Ishikawa (cell line): ENCODE data around the gene RAPGEF5.

Experiments
- CREB1 ChIP-seq: IDR thresholded peaks from 2 replicates; pipeline ENCODE4 v1.6.1; 2012; ENCODE audit warnings: low read depth
- EGR1 ChIP-seq: IDR thresholded peaks from 2 replicates; pipeline ENCODE4 v1.6.1; 2012
- EP300 ChIP-seq: IDR thresholded peaks from 2 replicates; pipeline ENCODE4 v1.6.1; 2012; ENCODE audit warnings: borderline replicate concordance
- RAD21 ChIP-seq: IDR thresholded peaks from 2 replicates; pipeline ENCODE4 v1.6.1; 2012; ENCODE audit warnings: low read depth
- TAF1 ChIP-seq: IDR thresholded peaks from 2 replicates; pipeline ENCODE4 v1.6.1; 2012; ENCODE audit warnings: low read depth, mild to moderate bottlenecking
- TEAD4 ChIP-seq: IDR thresholded peaks from 2 replicates; pipeline ENCODE4 v1.6.1; 2012
- YY1 ChIP-seq: IDR thresholded peaks from 2 replicates; pipeline ENCODE4 v1.6.1; 2012; ENCODE audit warnings: low read depth
- ZBTB7A ChIP-seq: IDR thresholded peaks from 2 replicates; pipeline ENCODE4 v1.6.1; 2012; ENCODE audit warnings: low read depth
- TF ChIP-seq, protein P1 (sequence below): IDR thresholded peaks from 2 replicates; pipeline ENCODE4 v1.6.1; 2012; ENCODE audit warnings: low read depth, mild to moderate bottlenecking
- TF ChIP-seq, protein P2 (sequence below): IDR thresholded peaks from 2 replicates; pipeline ENCODE4 v1.6.1; 2012

DNA sequence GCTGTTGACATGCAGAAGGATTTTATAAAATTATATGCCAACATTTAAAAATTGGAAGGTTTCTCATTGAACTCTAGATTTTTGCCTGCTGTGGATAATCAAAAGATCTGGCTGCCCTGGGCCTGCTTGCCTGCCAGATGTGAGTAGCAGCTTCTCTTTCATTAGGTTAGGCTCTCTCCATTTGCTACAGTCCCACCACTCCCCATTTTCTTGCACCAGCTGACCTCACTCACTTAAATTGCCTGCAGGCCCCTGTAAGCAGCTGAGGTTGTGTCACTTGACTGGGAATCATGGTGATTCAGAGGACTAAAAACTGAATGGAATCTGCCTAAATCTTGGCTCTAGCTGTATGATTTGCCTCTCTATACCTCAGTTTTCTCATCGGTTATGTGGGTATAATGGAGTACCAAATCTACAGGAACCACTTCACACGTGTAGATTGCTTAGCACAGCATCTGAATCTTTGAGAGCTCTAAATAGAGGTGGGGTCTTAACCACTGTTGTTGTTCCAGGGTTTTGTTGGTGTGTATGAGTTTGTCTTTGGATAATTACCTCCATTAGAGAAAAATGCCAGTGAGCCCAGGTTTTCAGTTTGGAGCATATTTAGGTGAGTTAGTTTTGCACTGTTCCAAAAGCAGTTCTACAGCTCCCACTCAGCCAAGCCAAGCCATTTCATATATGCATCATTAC is 18.6 kb upstream of the RAPGEF5 start:
- TF ChIP-seq CREB1 (no peak), RAD21 (no peak), TAF1 (no peak), TEAD4 (no peak), EGR1 (no peak), EP300 (no peak), ZBTB7A (no peak), YY1 (no peak)
- TF ChIP-seq, protein P1, sequence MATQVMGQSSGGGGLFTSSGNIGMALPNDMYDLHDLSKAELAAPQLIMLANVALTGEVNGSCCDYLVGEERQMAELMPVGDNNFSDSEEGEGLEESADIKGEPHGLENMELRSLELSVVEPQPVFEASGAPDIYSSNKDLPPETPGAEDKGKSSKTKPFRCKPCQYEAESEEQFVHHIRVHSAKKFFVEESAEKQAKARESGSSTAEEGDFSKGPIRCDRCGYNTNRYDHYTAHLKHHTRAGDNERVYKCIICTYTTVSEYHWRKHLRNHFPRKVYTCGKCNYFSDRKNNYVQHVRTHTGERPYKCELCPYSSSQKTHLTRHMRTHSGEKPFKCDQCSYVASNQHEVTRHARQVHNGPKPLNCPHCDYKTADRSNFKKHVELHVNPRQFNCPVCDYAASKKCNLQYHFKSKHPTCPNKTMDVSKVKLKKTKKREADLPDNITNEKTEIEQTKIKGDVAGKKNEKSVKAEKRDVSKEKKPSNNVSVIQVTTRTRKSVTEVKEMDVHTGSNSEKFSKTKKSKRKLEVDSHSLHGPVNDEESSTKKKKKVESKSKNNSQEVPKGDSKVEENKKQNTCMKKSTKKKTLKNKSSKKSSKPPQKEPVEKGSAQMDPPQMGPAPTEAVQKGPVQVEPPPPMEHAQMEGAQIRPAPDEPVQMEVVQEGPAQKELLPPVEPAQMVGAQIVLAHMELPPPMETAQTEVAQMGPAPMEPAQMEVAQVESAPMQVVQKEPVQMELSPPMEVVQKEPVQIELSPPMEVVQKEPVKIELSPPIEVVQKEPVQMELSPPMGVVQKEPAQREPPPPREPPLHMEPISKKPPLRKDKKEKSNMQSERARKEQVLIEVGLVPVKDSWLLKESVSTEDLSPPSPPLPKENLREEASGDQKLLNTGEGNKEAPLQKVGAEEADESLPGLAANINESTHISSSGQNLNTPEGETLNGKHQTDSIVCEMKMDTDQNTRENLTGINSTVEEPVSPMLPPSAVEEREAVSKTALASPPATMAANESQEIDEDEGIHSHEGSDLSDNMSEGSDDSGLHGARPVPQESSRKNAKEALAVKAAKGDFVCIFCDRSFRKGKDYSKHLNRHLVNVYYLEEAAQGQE: no peak
- TF ChIP-seq, protein P2, sequence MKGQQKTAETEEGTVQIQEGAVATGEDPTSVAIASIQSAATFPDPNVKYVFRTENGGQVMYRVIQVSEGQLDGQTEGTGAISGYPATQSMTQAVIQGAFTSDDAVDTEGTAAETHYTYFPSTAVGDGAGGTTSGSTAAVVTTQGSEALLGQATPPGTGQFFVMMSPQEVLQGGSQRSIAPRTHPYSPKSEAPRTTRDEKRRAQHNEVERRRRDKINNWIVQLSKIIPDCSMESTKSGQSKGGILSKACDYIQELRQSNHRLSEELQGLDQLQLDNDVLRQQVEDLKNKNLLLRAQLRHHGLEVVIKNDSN: no peak
